ENCODE data around the gene C11orf24.

C11orf24 gene

GRCh38 chr11:68261006-68261405 lies 10.8 kb downstream of the C11orf24 start:
- no peaks in the 10 kb centered on the region for H3F3A ChIP-seq (ENCODE audit: low read depth)

DNA sequence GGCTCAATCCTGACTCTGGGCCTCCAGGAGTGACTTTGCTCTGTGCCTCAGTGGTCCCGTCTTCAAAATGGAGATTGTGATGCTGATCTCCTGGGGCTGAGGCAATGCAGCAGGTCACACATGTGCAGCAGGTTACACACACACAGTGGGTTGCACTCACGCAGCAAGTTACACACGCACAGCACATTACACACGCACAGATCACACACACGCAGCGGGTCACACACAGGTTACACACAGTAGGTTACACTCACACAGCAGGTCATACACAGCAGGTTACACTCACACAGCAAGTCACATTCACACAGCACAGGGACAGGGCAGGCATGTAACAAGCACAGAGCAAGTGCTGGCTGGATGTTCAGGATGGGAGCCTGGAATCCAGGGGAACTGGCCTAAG lies 11.3 kb downstream of the C11orf24 start:
- Histone ChIP-seq H3K27me3 (ENCODE audit: insufficient read depth, low read length, poor library complexity, severe bottlenecking) (no peaks in the 10 kb centered on the region), H3K4me3 (ENCODE audit: low read length, poor library complexity, severe bottlenecking) (no peak overlapping the region), H3K9ac (ENCODE audit: low read depth, low read length, poor library complexity, severe bottlenecking) (no peak overlapping the region), H3K9me2 (replicated peaks; ENCODE audit: low read depth, low read length) (no peaks in the 10 kb centered on the region), H4K20me1 (ENCODE audit: insufficient read depth, low read length, poor library complexity, severe bottlenecking) (no peaks in the 10 kb centered on the region), H2AFZ (ENCODE audit: low read length) (no peak overlapping the region), H3K4me2 (ENCODE audit: low read depth, low read length, poor library complexity, severe bottlenecking) (no peak overlapping the region), H3K36me3 (ENCODE audit: insufficient read depth, low read length) (no peaks in the 10 kb centered on the region; the same call in 1 of the 2 replicates), H3K79me2 (ENCODE audit: insufficient read depth, low read length) (no peaks in the 10 kb centered on the region), H3K9me3 (ENCODE audit: insufficient read depth, low read depth, low read length) (no peaks in the 10 kb centered on the region), H3F3A (ENCODE audit: low read depth) (no peaks in the 10 kb centered on the region), H3K4me1 (ENCODE audit: insufficient read depth, low read length, poor library complexity, severe bottlenecking) (no peaks in the 10 kb centered on the region)
- TF ChIP-seq CTCF (conservative IDR thresholded peaks at IDR 0.05; ENCODE audit: low read length) (no peak), EZH2phosphoT487 (IDR thresholded peaks at IDR 0.05; ENCODE audit: borderline replicate concordance) (no peak)

More at GRCh38 chr11:68261006-68261405, 10.8 kb downstream of the C11orf24 start:
- H3K4me1 ChIP-seq (ENCODE audit: insufficient read depth, low read length, poor library complexity, severe bottlenecking) = no peaks in the 10 kb centered on the region
- no peaks in the 10 kb centered on the region for H3K9me3 ChIP-seq (ENCODE audit: insufficient read depth, low read depth, low read length)
- no peak overlapping the region for H3K9ac ChIP-seq (ENCODE audit: low read depth, low read length, poor library complexity, severe bottlenecking)
- H3K4me3 ChIP-seq (ENCODE audit: low read length, poor library complexity, severe bottlenecking) = no peak overlapping the region
- H3K27me3 ChIP-seq (ENCODE audit: insufficient read depth, low read length, poor library complexity, severe bottlenecking) = no peaks in the 10 kb centered on the region
- no peaks in the 10 kb centered on the region for H4K20me1 ChIP-seq (ENCODE audit: insufficient read depth, low read length, poor library complexity, severe bottlenecking)
- no peaks in the 10 kb centered on the region for H3K79me2 ChIP-seq (ENCODE audit: insufficient read depth, low read length)
- no peaks in the 10 kb centered on the region; the same call in 1 of the 2 replicates for H3K36me3 ChIP-seq (ENCODE audit: insufficient read depth, low read length)
- no peaks in the 10 kb centered on the region for H3K9me2 ChIP-seq (replicated peaks; ENCODE audit: low read depth, low read length)
- no peak overlapping the region for H2AFZ ChIP-seq (ENCODE audit: low read length)
- TF ChIP-seq CTCF (conservative IDR thresholded peaks at IDR 0.05; ENCODE audit: low read length) = no peak
- no peak for TF ChIP-seq EZH2phosphoT487 (IDR thresholded peaks at IDR 0.05; ENCODE audit: borderline replicate concordance)
- H3K4me2 ChIP-seq (ENCODE audit: low read depth, low read length, poor library complexity, severe bottlenecking) = no peak overlapping the region

DNA sequence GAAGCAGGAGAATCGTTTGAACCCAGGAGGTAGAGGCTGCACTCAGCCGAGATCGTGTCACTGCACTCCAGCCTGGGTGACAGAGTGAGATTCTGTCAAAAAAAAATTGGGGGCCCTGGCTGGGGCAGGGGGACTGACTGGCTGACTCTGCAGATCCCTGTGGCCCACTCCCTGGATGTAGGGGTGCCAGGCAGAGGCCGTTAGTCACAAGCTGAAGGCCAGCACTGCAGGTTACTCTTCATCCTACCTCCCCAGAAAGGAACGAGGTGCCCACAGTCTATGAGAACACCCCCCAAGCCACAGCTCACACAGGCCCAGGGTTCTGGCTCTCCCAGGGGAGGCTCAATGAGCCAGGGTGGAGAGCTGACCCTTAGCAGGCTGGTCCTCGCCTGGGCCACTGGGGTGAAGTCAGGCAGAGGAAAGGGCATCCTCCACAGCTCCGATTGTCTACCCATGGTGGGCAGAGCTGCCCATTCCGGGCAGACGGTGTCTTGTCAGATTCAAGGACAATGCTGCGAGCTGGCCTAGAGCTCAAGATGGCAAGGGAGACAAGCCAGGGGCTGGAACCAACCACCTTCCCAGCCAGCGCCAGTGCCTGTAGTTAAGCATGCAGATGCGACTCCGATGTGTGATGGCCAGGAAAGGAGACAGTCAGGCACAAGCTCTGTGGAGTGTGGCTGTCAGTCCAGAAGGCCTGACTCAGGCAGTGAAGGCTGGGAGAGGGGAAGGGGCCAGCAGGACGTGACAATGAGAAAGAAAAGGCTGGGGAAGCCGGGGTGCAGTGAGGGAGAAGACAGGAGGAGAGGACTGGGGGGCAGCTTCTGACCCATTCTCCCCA lies 12.4 kb downstream of the C11orf24 start:
- H3K4me1 ChIP-seq (ENCODE audit: insufficient read depth, low read length, poor library complexity, severe bottlenecking) = no peaks in the 10 kb centered on the region
- no peaks in the 10 kb centered on the region for H3K9me2 ChIP-seq (replicated peaks; ENCODE audit: low read depth, low read length)
- no peaks in the 10 kb centered on the region for H3F3A ChIP-seq (ENCODE audit: low read depth)
- H3K36me3 ChIP-seq (ENCODE audit: insufficient read depth, low read length) = no peaks in the 10 kb centered on the region; the same call in 1 of the 2 replicates
- H3K9me3 ChIP-seq (ENCODE audit: insufficient read depth, low read depth, low read length) = no peaks in the 10 kb centered on the region
- H2AFZ ChIP-seq (ENCODE audit: low read length) = no peak overlapping the region
- no peaks in the 10 kb centered on the region for H3K79me2 ChIP-seq (ENCODE audit: insufficient read depth, low read length)
- H3K27me3 ChIP-seq (ENCODE audit: insufficient read depth, low read length, poor library complexity, severe bottlenecking) = no peaks in the 10 kb centered on the region
- TF ChIP-seq CTCF (conservative IDR thresholded peaks at IDR 0.05; ENCODE audit: low read length) (no peak), EZH2phosphoT487 (IDR thresholded peaks at IDR 0.05; ENCODE audit: borderline replicate concordance) (no peak)
- H3K4me2 ChIP-seq (ENCODE audit: low read depth, low read length, poor library complexity, severe bottlenecking) = no peak overlapping the region
- no peak overlapping the region for H3K9ac ChIP-seq (ENCODE audit: low read depth, low read length, poor library complexity, severe bottlenecking)
- no peaks in the 10 kb centered on the region for H4K20me1 ChIP-seq (ENCODE audit: insufficient read depth, low read length, poor library complexity, severe bottlenecking)
- no peak overlapping the region for H3K4me3 ChIP-seq (ENCODE audit: low read length, poor library complexity, severe bottlenecking)

All from Loucy (cell line).